T-helper 2 cell treated with Interferon-gamma antibody and Interleukin-4, amounts not matched to agents 5 μg/mL and 100 μg/mL, for 36 hours (primary cell): ENCODE data around the gene COLQ.
"Not testable (repeated sequence)": the region's sequence is repeated elsewhere in the genome, so short reads cannot be mapped to it uniquely, and the experiment has no call there.

Source experiments
- DNase-seq: peaks from one replicate; pipeline ENCODE4 v3.0.0; 2021; ENCODE audit warnings: low spot score
- H3K27ac Mint-ChIP-seq: one replicate; pipeline ENCODE4 v1.8.0; 2021; ENCODE audit warnings: mild to moderate bottlenecking, mixed read lengths
- H3K27me3 Mint-ChIP-seq: one replicate; pipeline ENCODE4 v1.8.0; 2021; ENCODE audit warnings: low read depth, mixed read lengths
- H3K36me3 Mint-ChIP-seq: one replicate; pipeline ENCODE4 v1.8.0; 2021; ENCODE audit warnings: low read depth, mixed read lengths
- H3K4me1 Mint-ChIP-seq: one replicate; pipeline ENCODE4 v1.8.0; 2021; ENCODE audit warnings: low read depth, mixed read lengths
- H3K4me3 Mint-ChIP-seq: one replicate; pipeline ENCODE4 v1.8.0; 2022; ENCODE audit warnings: mild to moderate bottlenecking, moderate library complexity, mixed read lengths
- H3K9me3 Mint-ChIP-seq: one replicate; pipeline ENCODE4 v1.8.0; 2021; ENCODE audit warnings: mixed read lengths

Gene COLQ

GRCh38 chr3:15429080-15429479 lies 92.4 kb downstream of the COLQ start:
- no peaks in the 10 kb centered on the region for H3K27me3 Mint-ChIP-seq
- peaks cover 37% of the 10 kb centered on the region for H3K4me1 Mint-ChIP-seq
- peak overlapping the region; percentile 92 for H3K27ac Mint-ChIP-seq
- peak overlapping the region; percentile 94 for H3K4me3 Mint-ChIP-seq
- no peak for DNase-seq
- peaks cover 37% of the 10 kb centered on the region for H3K36me3 Mint-ChIP-seq
- peaks cover 6% of the 10 kb centered on the region for H3K9me3 Mint-ChIP-seq

- Mint-ChIP-seq H3K36me3 (peaks cover 36% of the 10 kb centered on the region), H3K9me3 (peaks cover 6% of the 10 kb centered on the region), H3K4me3 (peak overlapping the region; percentile 94), H3K27me3 (no peaks in the 10 kb centered on the region), H3K27ac (peak overlapping the region; percentile 92), H3K4me1 (peaks cover 37% of the 10 kb centered on the region)
- peak; percentile 21 for DNase-seq
Measured at GRCh38 chr3:15428539-15428938, 93.0 kb downstream of the COLQ start.

GRCh38 chr3:15427981-15428380 lies 93.5 kb downstream of the COLQ start:
- peaks cover 37% of the 10 kb centered on the region for H3K4me1 Mint-ChIP-seq
- DNase-seq = no peak
- H3K27me3 Mint-ChIP-seq = no peaks in the 10 kb centered on the region
- peak overlapping the region; percentile 92 for H3K27ac Mint-ChIP-seq
- H3K36me3 Mint-ChIP-seq = peaks cover 34% of the 10 kb centered on the region
- H3K9me3 Mint-ChIP-seq = peaks cover 6% of the 10 kb centered on the region
- peak overlapping the region; percentile 94 for H3K4me3 Mint-ChIP-seq

- Mint-ChIP-seq H3K9me3 (peaks cover 6% of the 10 kb centered on the region), H3K4me3 (peak within 1 kb of the TSS; percentile 94), H3K27ac (peak within 1 kb of the TSS; percentile 92), H3K4me1 (peaks cover 37% of the 10 kb centered on the region), H3K36me3 (peaks cover 38% of the 10 kb centered on the region), H3K27me3 (no peaks in the 10 kb centered on the region)
- DNase-seq = peak; percentile 85
Measured at GRCh38 chr3:15427182-15427880, 94.2 kb downstream of the COLQ start, which contains the start of the genes EAF1 and METTL6. Gene EAF1 (plus strand): TSS chr3:15427598. CDS start chr3:15427780, 182 bp downstream. Gene METTL6 (minus strand): TSS chr3:15427544. CDS start chr3:15426511, 1,033 bp downstream.

- no peak for DNase-seq
- H3K4me1 Mint-ChIP-seq = peaks cover 35% of the 10 kb centered on the region
- H3K27ac Mint-ChIP-seq = peak overlapping the region; percentile 92
- no peaks in the 10 kb centered on the region for H3K27me3 Mint-ChIP-seq
- peak overlapping the region; percentile 94 for H3K4me3 Mint-ChIP-seq
- peaks cover 6% of the 10 kb centered on the region for H3K9me3 Mint-ChIP-seq
- H3K36me3 Mint-ChIP-seq = peaks cover 39% of the 10 kb centered on the region
Measured at GRCh38 chr3:15426579-15427118, 94.9 kb downstream of the COLQ start.

GRCh38 chr3:15420871-15421270 lies 100.6 kb downstream of the COLQ start:
- H3K27ac Mint-ChIP-seq = no peak overlapping the region
- no peak for DNase-seq
- H3K36me3 Mint-ChIP-seq = peaks cover 28% of the 10 kb centered on the region
- no peaks in the 10 kb centered on the region for H3K9me3 Mint-ChIP-seq
- peaks cover 12% of the 10 kb centered on the region for H3K4me1 Mint-ChIP-seq
- H3K27me3 Mint-ChIP-seq = no peaks in the 10 kb centered on the region
- no peak overlapping the region for H3K4me3 Mint-ChIP-seq

GRCh38 chr3:15410966-15411365 lies 110.5 kb downstream of the COLQ start:
- H3K4me1 Mint-ChIP-seq, DNase-seq, H3K9me3 Mint-ChIP-seq, H3K27ac Mint-ChIP-seq, H3K27me3 Mint-ChIP-seq, H3K4me3 Mint-ChIP-seq: not testable (repeated sequence)
- peaks cover 32% of the 10 kb centered on the region for H3K36me3 Mint-ChIP-seq

GRCh38 chr3:15409774-15410173 lies 111.7 kb downstream of the COLQ start:
- H3K27me3 Mint-ChIP-seq = no peaks in the 10 kb centered on the region
- no peaks in the 10 kb centered on the region for H3K9me3 Mint-ChIP-seq
- peaks cover 20% of the 10 kb centered on the region for H3K36me3 Mint-ChIP-seq
- no peak overlapping the region for H3K4me3 Mint-ChIP-seq
- no peak for DNase-seq
- H3K4me1 Mint-ChIP-seq = no peaks in the 10 kb centered on the region
- H3K27ac Mint-ChIP-seq = no peak overlapping the region

- Mint-ChIP-seq H3K27me3 (no peaks in the 10 kb centered on the region), H3K4me3 (no peak overlapping the region), H3K36me3 (peaks cover 19% of the 10 kb centered on the region), H3K27ac (no peak overlapping the region), H3K4me1 (no peaks in the 10 kb centered on the region), H3K9me3 (no peaks in the 10 kb centered on the region)
- no peak for DNase-seq
Measured at GRCh38 chr3:15409239-15409638, 112.3 kb downstream of the COLQ start.

- Mint-ChIP-seq H3K36me3 (peaks cover 3% of the 10 kb centered on the region), H3K27ac (no peak overlapping the region), H3K4me3 (no peak overlapping the region), H3K9me3 (no peaks in the 10 kb centered on the region), H3K4me1 (peaks cover 8% of the 10 kb centered on the region), H3K27me3 (no peaks in the 10 kb centered on the region)
- no peak for DNase-seq
Measured at GRCh38 chr3:15405448-15406050, 116.0 kb downstream of the COLQ start.

GRCh38 chr3:15404767-15405166 lies 116.7 kb downstream of the COLQ start:
- no peak overlapping the region for H3K4me3 Mint-ChIP-seq
- no peak for DNase-seq
- H3K4me1 Mint-ChIP-seq = peaks cover 16% of the 10 kb centered on the region
- H3K27ac Mint-ChIP-seq = no peak overlapping the region
- H3K9me3 Mint-ChIP-seq = no peaks in the 10 kb centered on the region
- no peaks in the 10 kb centered on the region for H3K27me3 Mint-ChIP-seq
- no peaks in the 10 kb centered on the region for H3K36me3 Mint-ChIP-seq

- Mint-ChIP-seq H3K27ac (no peak overlapping the region), H3K27me3 (no peaks in the 10 kb centered on the region), H3K36me3 (no peaks in the 10 kb centered on the region), H3K4me1 (peaks cover 23% of the 10 kb centered on the region), H3K9me3 (no peaks in the 10 kb centered on the region), H3K4me3 (no peak overlapping the region)
- DNase-seq = no peak
Measured at GRCh38 chr3:15403965-15404364, 117.5 kb downstream of the COLQ start.

GRCh38 chr3:15403495-15403894 lies 118.0 kb downstream of the COLQ start:
- peaks cover 23% of the 10 kb centered on the region for H3K4me1 Mint-ChIP-seq
- DNase-seq = no peak
- H3K27ac Mint-ChIP-seq = no peak overlapping the region
- no peaks in the 10 kb centered on the region for H3K27me3 Mint-ChIP-seq
- no peak overlapping the region for H3K4me3 Mint-ChIP-seq
- no peaks in the 10 kb centered on the region for H3K9me3 Mint-ChIP-seq
- H3K36me3 Mint-ChIP-seq = no peaks in the 10 kb centered on the region

GRCh38 chr3:15401936-15402335 lies 119.6 kb downstream of the COLQ start:
- peaks cover 23% of the 10 kb centered on the region for H3K4me1 Mint-ChIP-seq
- H3K27me3 Mint-ChIP-seq = no peaks in the 10 kb centered on the region
- peaks cover 3% of the 10 kb centered on the region for H3K9me3 Mint-ChIP-seq
- H3K4me3 Mint-ChIP-seq = no peak overlapping the region
- no peak for DNase-seq
- peaks cover 4% of the 10 kb centered on the region for H3K36me3 Mint-ChIP-seq
- H3K27ac Mint-ChIP-seq = no peak overlapping the region
